ENCODE results near the gene MMD2.

- TF ChIP-seq BRCA1 (IDR thresholded peaks at IDR 0.05; ENCODE audit: low read depth, low read length) (no peak), CTCF (IDR thresholded peaks at IDR 0.05; ENCODE audit: control extremely low read depth in 1 of 3, insufficient read depth in 1 of 3, low read depth in 1 of 3, low read length in 3 of 3) (no peak), EGR1 (IDR thresholded peaks at IDR 0.05; ENCODE audit: borderline replicate concordance, low read depth, low read length) (no peak), EZH2 (IDR thresholded peaks at IDR 0.05; ENCODE audit: low read depth, low read length, severe bottlenecking) (no peak), TAF1 (IDR thresholded peaks at IDR 0.05; ENCODE audit: low read depth, low read length) (no peak), JUN (IDR thresholded peaks at IDR 0.05; ENCODE audit: low read depth, low read length) (no peak), RFX5 (IDR thresholded peaks at IDR 0.05; ENCODE audit: borderline replicate concordance, low read depth, low read length) (no peak), POLR2A (IDR thresholded peaks at IDR 0.05; ENCODE audit: control extremely low read depth in 1 of 2, low read depth in 2 of 2, low read length in 2 of 2) (no peak), POLR2AphosphoS5 (IDR thresholded peaks at IDR 0.05; ENCODE audit: low read depth, low read length) (no peak), SIN3A (conservative IDR thresholded peaks at IDR 0.05 in 1 of 2, IDR thresholded peaks at IDR 0.05 in 1 of 2; ENCODE audit: low read depth in 1 of 2, low read length in 2 of 2) (no peak)
- TF ChIP-seq, protein P1, sequence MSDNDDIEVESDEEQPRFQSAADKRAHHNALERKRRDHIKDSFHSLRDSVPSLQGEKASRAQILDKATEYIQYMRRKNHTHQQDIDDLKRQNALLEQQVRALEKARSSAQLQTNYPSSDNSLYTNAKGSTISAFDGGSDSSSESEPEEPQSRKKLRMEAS (IDR thresholded peaks at IDR 0.05): no peak
These were observed 64.5 kb downstream of the MMD2 start for GRCh38 chr7:4894482-4894881.

All from H1 (cell line).